Muscle of back (tissue), 11 donors: ENCODE measurements around the gene HECTD2. TPM values are rescaled to one million over a fixed set of nuclear protein-coding genes. Genes with fewer than 3 reads are reported as not detected.

Experiments used
- DNase-seq, 3 donors: peaks; one replicate each; pipeline versions ENCODE4 v3.0.0 to v3.0.0-alpha.2; 2013
- polyA plus RNA-seq, 10 donors: library from polyadenylated mRNA; unstranded; fragments of 120-200 nt; gene quantifications; one replicate each; pipeline ENCODE4 v1.2.1, GENCODE V29; 2013; ENCODE audit not compliant: insufficient read length in 10 of 10

The HECTD2 gene
- polyA plus RNA-seq, 10 donors, result 12.2 to 25.7 (median 16.1) TPM

DNA sequence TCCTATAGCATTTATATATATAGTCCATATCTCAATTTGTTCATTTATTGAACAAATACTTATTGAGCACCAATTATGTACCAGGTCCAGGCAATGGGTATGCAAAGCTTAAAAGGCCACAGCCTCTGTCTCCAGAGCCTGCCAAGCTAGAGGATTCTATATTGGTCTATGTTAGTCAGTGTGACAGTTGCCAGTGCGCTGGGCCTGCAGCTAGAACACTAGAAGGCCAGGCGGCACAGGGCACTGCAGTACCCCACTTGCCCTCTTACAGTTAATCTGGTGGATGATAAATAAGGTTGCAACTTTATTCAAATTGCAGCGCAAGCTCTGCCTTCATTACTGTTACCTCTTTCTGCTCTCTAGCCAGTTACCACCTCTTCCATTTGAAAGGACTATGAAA lies 153.9 kb downstream of the HECTD2 start:
- no peak for DNase-seq

Other genes with a start within 250 kb of the HECTD2 start
- 10 to 100 TPM; 15.0 to 32.0 (median 18.4) TPM for gene PCGF5, start 189.7 kb upstream of the HECTD2 start, polyA plus RNA-seq
- 100 to 1,000 TPM in 9 of 10 donors, 10 to 100 TPM in 1; 48.5 to 197 (median 146) TPM for gene PPP1R3C, start 222.7 kb downstream of the HECTD2 start, polyA plus RNA-seq